LNCaP clone FGC (cell line): Measurements from ENCODE around the gene SART1.

Source experiments
- DNase-seq: peaks from one replicate; pipeline ENCODE4 v3.0.0-alpha.2; 2011; ENCODE audit warnings: low read depth
- H3K4me3 ChIP-seq: 2 replicates; pipeline ENCODE4 v1.5.1; 2011; ENCODE audit warnings: mild to moderate bottlenecking, low read depth, low read length, control low read depth
- CTCF ChIP-seq: IDR thresholded peaks from 2 replicates; pipeline ENCODE4 v1.5.1; 2012; ENCODE audit warnings: mild to moderate bottlenecking; ENCODE audit not compliant: control insufficient read depth, insufficient read depth; ENCODE audit errors: extremely low read depth

Gene SART1

GRCh38 chr11:65976216-65977176 is 15.0 kb downstream of the SART1 start:
- H3K4me3 ChIP-seq = no peak overlapping the region
- DNase-seq = no peak
- TF ChIP-seq CTCF = no peak

DNA sequence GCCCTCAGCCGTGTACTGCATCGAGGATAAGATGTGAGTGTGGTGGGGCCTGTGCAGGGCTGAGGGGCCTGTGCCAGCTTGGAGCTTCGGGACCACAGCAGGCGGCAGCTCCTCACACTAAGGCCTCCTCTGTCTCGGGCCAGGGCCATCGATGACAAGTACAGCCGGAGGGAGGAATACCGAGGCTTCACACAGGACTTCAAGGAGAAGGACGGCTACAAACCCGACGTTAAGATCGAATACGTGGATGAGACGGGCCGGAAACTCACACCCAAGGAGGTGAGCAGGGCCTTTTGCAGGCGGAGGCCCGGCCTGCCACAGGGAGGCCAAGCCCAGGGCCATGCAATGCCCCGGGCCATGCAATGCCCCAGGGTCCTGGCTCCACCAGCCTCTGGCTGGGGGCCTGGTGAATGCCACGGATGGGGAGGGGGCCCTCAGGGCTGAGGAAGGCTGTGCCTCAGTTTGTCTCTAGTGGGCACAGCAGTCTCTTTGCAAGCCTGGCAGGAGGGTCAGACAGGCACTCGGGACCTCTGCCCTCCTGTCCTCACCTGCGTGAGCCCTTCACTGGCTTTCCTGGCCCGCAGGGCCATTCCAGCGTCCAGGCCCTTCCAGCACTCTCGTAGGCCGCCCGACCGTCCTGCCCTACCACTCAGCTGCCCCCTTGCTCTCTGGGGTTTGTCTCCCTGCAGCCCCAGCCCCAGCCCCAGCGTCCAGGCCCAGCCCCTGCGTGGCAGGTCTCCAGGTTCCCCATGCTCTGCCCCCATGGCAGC is 16.3 kb downstream of the SART1 start:
- H3K4me3 ChIP-seq = no peak overlapping the region
- TF ChIP-seq CTCF = no peak
- no peak for DNase-seq

DNA sequence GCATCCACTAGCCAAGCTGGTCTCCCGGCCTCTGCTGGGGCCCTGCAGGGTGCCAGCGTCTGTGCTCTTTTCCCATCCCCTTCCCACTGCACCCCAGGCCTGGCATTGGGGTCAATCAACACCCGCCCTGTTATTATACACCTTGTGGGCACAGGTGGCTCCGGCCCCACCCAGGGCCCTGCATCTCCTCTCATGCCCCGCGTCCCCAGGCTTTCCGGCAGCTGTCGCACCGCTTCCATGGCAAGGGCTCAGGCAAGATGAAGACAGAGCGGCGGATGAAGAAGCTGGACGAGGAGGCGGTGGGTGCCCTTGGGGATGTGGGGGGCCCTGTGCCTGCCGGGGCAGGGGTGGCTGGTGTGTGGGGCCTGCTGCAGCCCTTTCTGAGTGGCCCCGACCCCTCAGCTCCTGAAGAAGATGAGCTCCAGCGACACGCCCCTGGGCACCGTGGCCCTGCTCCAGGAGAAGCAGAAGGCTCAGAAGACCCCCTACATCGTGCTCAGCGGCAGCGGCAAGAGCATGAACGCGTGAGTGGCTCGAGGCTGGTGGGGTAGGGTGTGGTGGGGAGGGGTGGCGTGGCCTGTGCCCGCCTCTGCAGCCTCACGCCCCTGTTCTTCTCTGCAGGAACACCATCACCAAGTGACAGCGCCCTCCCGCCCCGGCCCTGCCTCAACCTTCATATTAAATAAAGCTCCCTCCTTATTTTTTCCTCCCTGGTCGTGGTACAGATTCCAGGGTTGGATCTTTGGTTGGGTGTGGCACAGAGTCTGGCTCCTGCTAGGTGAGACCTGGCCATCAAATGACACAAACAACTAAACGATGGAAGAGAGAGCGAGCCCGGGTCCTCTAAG is 17.1 kb downstream of the SART1 start:
- no peak for TF ChIP-seq CTCF
- no peak for DNase-seq
- H3K4me3 ChIP-seq = no peak overlapping the region

- DNase-seq = no peak
- H3K4me3 ChIP-seq = no peak overlapping the region
- TF ChIP-seq CTCF = no peak
Observed at GRCh38 chr11:65979261-65979759, 17.8 kb downstream of the SART1 start.

GRCh38 chr11:65981101-65981740 is 19.7 kb downstream of the SART1 start:
- DNase-seq = peak; percentile 8
- no peak overlapping the region for H3K4me3 ChIP-seq
- TF ChIP-seq CTCF = no peak
